Activated CD4-positive, CD25-positive, alpha-beta regulatory T cell treated with anti-CD3 and anti-CD28 coated beads, Interleukin-2, amount 50 U/mL, for 24 hours (primary cell): ENCODE measurements around the gene CDKAL1.
"Not testable (repeated sequence)": the region's sequence is repeated elsewhere in the genome, so short reads cannot be mapped to it uniquely, and the experiment has no call there.

Source experiments
- ATAC-seq, 2 donors: fragments of 150-1000 bp; cut with Tn5 transposase; one replicate each; pipeline ENCODE4 v1.10.0; 2021; ENCODE audit warnings: mild to moderate bottlenecking in 1 of 2, moderate library complexity in 1 of 2

The CDKAL1 gene

DNA sequence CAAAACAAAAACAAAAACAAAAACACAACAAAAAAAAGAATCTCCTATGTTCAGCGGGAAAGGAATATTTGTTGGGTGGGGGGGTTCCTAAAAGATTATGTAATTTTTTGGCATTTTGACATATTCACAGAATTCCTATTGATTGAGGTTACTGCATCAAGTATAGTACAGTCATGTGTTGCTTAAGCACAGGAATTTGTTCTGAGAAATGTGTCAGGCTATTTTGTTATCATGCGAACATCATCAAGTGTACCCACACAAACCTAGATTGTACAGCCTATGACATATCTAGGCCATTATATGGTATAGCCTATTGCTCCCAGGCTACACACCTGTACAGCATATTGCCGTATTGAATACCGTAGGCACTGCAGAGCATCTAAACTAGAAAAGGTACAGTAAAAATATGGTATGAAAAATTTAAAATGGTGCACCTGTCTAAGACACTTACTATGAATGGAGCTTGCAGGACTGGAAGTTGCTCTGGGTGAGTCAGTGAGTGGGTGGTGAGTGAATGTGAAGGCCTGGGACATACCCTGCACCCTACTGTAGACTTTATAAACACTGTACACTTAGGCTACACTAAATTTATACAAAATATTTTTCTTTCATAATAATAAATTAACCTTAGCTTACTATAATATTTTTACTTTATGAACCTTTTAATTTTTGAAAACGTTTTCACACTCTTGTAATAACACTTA lies 110.6 kb downstream of the CDKAL1 start:
- ATAC-seq = no peak

DNA sequence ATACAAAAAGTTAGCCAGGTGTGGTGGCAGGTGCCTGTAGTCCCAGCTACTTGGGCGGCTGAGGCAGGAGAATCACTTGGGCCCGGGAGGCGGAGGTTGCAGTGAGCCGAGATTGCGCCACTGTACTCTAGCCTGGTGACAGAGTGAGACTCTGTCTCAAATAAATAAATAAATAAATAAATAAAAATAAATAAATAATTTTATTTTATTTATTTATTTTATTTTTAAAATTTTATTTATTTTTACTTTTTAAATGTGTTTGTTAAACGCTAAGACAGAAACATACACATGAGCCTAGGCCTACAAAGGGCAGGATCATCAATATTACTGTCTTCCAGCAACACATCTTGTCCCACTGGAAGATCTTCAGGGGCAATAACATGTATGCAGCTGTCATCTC lies 111.3 kb downstream of the CDKAL1 start:
- not testable (repeated sequence) for ATAC-seq

DNA sequence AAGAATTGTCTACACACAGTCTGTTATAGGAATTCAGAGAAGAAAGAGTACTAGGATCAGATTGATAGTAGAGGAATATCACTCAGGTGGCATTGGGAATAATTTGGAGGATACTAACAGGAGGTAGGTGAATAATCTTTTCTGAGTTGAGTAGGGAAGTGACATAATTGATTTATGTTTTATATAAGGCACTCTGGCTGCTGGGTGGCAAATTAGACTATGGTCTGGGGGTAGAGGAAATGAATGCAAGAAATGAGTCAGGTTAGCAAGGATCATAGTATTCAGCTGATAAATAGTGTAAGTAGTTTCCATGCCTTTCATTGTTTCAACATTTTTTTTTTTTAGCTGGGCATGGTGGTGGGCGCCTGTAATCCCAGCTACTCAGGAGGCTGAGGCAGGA lies 113.3 kb downstream of the CDKAL1 start:
- ATAC-seq = no peak

GRCh38 chr6:20649696-20650470 lies 115.6 kb downstream of the CDKAL1 start:
- ATAC-seq = not testable (repeated sequence)

DNA sequence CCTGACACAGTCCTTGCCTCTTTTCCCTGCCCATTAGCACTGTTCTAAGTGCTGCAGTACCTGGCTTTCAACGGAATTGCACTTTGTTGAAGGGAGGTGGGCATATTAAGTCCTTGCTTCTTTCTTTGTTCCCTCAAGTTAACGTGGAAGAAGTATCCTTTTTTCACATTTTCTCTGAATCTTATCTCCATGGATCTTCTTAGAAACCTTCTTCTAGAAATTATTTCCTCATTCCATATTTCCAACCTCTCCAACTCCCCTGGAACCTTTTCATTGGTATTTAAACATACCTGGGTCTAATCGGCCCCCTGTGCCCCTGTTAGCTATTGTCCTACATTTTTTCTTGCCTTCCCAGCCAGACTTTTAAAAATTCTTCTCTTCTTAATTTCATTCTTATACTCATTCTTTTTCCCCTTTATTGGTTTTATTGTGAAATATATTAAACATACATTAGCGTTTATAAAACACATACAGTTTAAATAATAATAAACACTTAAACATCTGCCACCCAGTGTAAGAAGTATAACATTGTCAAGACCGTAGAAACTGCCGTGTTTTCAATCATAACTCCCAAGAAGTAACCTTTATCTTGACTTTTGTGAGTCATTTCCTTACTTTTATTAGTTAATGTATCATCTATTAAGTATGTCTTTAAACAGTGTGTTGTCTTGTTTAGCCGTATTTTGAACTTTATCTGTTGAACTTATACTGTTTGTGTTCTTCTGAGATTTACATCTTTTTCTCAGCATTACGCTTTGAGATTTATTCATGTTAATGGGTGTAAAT lies 118.2 kb downstream of the CDKAL1 start:
- no peak for ATAC-seq

GRCh38 chr6:20653085-20653479 lies 118.8 kb downstream of the CDKAL1 start:
- no peak for ATAC-seq

- no peak for ATAC-seq
These were observed 121.1 kb downstream of the CDKAL1 start for GRCh38 chr6:20655317-20655716.

DNA sequence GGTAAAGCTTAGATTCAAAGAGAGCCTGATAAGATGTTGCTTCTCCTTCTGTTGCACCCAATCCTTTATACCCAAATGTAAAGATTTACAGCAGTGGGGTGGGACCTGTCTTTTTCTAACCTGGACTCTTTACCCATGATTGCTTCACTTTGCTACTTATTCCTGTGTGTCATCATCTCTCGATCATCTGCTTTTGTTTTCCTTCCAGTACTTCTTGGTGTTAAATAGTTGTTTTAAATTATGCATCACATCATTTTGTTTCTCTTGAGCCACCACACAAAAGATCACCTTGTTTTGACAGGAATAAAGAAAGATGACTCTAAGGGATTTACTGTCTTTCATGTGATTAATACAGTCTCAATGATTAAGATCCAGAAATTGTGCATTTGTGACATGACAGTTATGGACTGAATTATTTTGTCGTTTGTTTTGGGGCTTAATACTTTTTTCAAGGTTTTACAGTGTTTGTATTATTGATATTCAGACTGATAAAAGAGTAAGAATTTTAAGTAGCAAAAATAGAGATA lies 123.1 kb downstream of the CDKAL1 start:
- no peak for ATAC-seq

DNA sequence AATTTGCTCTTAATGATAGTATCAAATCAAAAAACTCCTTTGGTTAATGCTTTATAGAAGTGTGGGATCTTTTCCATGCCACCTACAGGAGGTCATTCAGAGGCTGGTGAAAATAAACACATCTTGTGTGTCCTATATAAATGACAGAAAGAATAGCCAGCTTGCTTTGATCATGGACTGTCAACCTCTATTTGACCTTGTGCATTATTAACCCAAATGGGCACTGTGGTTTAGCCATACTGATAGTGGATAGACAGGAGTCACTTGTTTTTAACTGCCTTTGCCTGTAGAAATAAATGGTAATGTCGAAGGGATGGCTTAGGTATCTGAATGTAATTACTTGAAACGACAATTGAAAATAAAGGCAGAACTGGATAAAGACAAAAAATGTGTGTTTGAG lies 123.8 kb downstream of the CDKAL1 start:
- ATAC-seq = no peak

- no peak for ATAC-seq
These were observed 124.3 kb downstream of the CDKAL1 start for GRCh38 chr6:20658516-20658915.

DNA sequence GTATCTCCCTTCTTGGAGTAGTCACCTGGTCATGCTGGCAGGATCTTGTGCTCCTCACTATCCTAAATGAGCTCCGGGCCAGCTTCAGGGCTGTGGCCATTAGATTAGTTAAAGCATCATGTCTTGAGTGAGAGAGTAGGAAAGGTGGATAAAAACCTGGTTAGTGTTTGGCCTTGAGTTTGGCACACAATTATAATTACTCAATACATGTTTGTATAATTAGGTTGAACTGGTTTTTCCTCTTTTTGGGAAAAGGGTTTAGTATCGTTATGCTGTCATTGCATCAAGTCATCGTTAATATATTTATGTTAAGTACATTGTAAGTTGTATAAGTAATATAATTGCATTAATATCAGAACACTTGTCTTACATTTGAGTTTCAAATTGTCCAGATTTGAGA lies 126.3 kb downstream of the CDKAL1 start:
- ATAC-seq = no peak

DNA sequence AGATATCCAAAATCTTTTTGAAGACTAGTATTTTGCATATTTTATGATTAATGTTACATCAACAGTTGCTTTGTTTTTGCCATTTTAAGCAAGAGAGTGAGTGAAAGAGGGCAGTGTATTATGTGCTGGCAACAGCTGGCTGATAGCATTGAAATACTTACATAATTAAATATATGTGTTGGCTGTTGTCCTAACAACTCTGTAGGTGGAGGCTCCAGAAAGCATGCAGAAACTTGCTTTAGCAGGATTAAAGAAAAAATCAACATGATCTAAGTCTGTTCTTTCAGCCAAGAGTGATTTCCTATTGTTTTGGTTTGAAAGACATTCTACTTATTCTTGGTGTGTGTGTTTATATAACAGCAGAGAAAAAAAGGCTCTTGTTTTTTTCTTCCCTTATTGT lies 127.5 kb downstream of the CDKAL1 start:
- ATAC-seq = no peak

- no peak for ATAC-seq
These were observed 130.0 kb downstream of the CDKAL1 start for GRCh38 chr6:20664250-20664649.

GRCh38 chr6:20665290-20665689 lies 131.0 kb downstream of the CDKAL1 start:
- ATAC-seq = no peak

DNA sequence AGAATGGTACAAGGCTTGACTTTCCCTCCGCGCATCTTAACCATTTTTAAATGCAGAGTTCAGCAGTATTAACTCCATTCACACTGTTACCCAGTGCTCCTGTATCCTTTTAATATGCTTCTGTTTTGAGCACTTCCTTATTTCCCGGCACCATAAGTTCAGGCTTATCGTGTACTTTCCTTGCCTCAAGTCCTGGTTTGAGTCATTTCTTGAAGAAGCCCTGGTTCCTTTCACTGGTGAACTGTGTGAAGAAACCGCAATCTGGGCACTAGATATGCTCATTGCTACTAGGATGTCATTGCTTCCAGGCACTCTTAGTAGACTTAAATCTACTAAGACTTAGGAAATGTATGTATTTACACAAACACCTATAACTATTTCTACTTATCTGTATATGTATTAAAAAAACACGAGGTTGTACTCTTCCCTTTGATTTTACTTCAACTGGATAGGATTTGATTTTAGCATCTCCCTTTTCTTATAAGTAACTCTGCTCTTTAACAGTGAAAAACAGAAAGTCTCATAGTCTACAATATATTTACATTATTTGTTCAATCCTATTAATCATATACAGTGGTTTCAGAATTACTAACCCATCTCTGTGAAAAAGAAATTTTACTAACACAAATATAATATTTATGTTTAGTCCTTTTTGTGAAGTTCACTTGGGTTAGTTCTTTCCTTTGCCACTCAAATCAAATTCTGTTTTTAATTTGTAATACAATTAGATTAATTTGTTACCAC lies 135.5 kb downstream of the CDKAL1 start:
- no peak for ATAC-seq

GRCh38 chr6:20670750-20671149 lies 136.5 kb downstream of the CDKAL1 start:
- no peak for ATAC-seq

DNA sequence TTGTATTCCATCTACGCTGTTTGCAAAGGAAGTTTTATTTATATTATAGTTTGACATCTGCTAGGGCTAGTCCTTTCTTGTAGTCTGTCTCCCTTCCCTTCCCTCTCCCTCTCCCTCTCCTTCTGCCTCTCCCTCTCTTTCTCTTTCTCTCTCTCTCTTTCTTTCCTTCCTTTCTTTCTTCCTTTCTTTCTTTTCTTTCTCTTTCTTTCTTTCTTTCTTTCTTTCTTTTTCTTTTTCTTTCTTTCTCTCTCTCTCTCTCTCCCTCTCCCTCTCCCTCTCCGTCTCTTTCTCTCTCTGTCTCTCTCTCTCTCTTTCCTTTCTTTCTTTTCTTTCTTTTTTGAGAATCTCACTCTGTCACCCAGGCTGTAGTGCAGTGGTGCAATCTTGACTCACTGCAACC lies 137.8 kb downstream of the CDKAL1 start:
- ATAC-seq = no peak

DNA sequence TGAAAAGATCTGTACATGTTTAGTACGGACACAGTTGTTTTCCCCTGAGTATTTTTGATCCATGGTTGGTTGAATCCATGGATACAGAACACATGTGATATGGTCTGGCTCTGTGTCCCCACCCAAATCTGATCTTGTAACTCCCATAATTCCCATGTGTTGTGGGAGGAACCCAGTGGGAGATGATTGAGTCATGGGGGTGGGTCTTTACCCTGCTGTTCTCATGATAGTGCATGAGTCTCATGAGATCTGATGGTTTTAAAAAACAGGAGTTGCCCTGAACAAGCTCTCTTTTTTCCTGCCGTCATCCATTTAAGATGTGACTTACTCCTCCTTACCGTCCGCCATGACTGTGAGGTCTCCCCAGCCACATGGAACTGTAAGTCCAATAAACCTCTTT lies 139.2 kb downstream of the CDKAL1 start:
- ATAC-seq = no peak

GRCh38 chr6:20674664-20675063 lies 140.4 kb downstream of the CDKAL1 start:
- ATAC-seq = no peak

GRCh38 chr6:20678831-20679352 lies 144.6 kb downstream of the CDKAL1 start:
- no peak for ATAC-seq

GRCh38 chr6:20680697-20681165 lies 146.5 kb downstream of the CDKAL1 start:
- no peak for ATAC-seq

- ATAC-seq = no peak
These were observed 147.0 kb downstream of the CDKAL1 start for GRCh38 chr6:20681243-20681684.
